Ovary (tissue), 9 donors: ENCODE measurements around the gene AKAP6. TPM values are rescaled to one million over a fixed set of nuclear protein-coding genes. Genes with fewer than 3 reads are reported as not detected.

Experiments used
- DNase-seq, 5 donors: peaks; one replicate each; pipeline ENCODE4 v3.0.0-alpha.2; 2019 to 2020
- H3K27ac ChIP-seq, 2 donors: fragments of 200-600 bp; one replicate each; pipeline versions ENCODE4 v1.5.1 to v1.8.0; 2019 to 2022
- H3K27me3 ChIP-seq: fragments of 200-600 bp; one replicate; pipeline ENCODE4 v1.8.0; 2022
- H3K36me3 ChIP-seq: fragments of 200-600 bp; sonication (generic); one replicate; pipeline ENCODE4 v1.5.1; 2019
- H3K4me1 ChIP-seq: one replicate; pipeline ENCODE4 v1.8.1; 2013; ENCODE audit warnings: mild to moderate bottlenecking, moderate library complexity; ENCODE audit not compliant: insufficient read depth
- H3K4me3 ChIP-seq: fragments of 200-600 bp; sonication (generic); one replicate; pipeline ENCODE4 v1.5.1; 2017
- H3K9me3 ChIP-seq, 2 donors: fragments of 200-600 bp in 1 of 2; sonication (generic) in 1 of 2; one replicate each; pipeline versions ENCODE4 v1.5.1 to v1.8.1; 2013 to 2019; ENCODE audit warnings: mild to moderate bottlenecking in 1 of 2, moderate library complexity in 1 of 2
- EP300 ChIP-seq: sonication (generic); formaldehyde crosslinking; IDR thresholded peaks from one replicate; pipeline ENCODE4 v1.6.1; 2017; ENCODE audit warnings: antibody characterized with exemption
- POLR2A ChIP-seq: fragments of 450-650 bp; IDR thresholded peaks from one replicate; pipeline ENCODE4 v1.6.1; 2017; ENCODE audit warnings: antibody characterized with exemption, mild to moderate bottlenecking, moderate library complexity
- WGBS, 3 donors: extraction: QIAGEN DNeasy Blood & Tissue Kit in 1 of 3; methylation state at CpG; one replicate each; pipeline versions ENCODE4 v1.1.5 to v1.1.7; 2013 to 2017; 5-methylcytosine and 5-hydroxymethylcytosine counted together
- intact Hi-C, 4 donors: fragments of 100-400 bp; cut with DNase I; formaldehyde crosslinking; loops; one replicate each; pipeline versions ENCODE4 v1.11.0 to v1.15.1; 2022 to 2023
- polyA plus RNA-seq, 2 donors: library from polyadenylated mRNA; stranded (reverse); fragments of 200-250 nt in 1 of 2; fragments of 350-450 nt in 1 of 2; fragmentation: Illumina TruSeq in 1 of 2; extraction: RNeasy Lipid Tissue Mini Kit (QIAGEN cat#74804) in 1 of 2; gene quantifications; one replicate each; pipeline ENCODE4 v1.2.3, GENCODE V29; 2013 to 2014
- total RNA-seq, 7 donors: library from RNA; depleted of rRNA in 2 of 7; stranded (reverse); fragments of >200 nt in 2 of 7; fragmentation: NEBNext Ultra II Directional in 3 of 7; extraction: Animal tissue kit (Norgen Biotek cat#: 25700) in 3 of 7; gene quantifications; one replicate each; pipeline versions ENCODE4 v1.1.0 to v1.2.4, GENCODE V29; 2016 to 2023
- TF ChIP-seq, protein P1 (sequence below), 3 donors: fragments of 450-650 bp in 2 of 3; fragments of 200-600 bp in 1 of 3; IDR thresholded peaks; one replicate each; pipeline versions ENCODE4 v1.5.1 to v1.8.0; 2016 to 2022; ENCODE audit warnings: antibody characterized with exemption in 3 of 3, mild to moderate bottlenecking in 1 of 3
- donor health status: DM: no; HTN: no; CAD: no; lungs with moderate emphysema.
- donor health status: DM: no; HTN: no; CAD: no.
- donor health status: Bipolar disorder and iron deficiency.
- donor health status: DM: yes; HTN: yes; CAD: no.
- donor health status: DM: no; HTN: no; CAD: no.
- donor health status: DM: yes; HTN: yes; CAD: no.

AKAP6 gene
- total and polyA plus RNA-seq, 9 donors: 2.3 to 13.1 (median 6.9) TPM

DNA sequence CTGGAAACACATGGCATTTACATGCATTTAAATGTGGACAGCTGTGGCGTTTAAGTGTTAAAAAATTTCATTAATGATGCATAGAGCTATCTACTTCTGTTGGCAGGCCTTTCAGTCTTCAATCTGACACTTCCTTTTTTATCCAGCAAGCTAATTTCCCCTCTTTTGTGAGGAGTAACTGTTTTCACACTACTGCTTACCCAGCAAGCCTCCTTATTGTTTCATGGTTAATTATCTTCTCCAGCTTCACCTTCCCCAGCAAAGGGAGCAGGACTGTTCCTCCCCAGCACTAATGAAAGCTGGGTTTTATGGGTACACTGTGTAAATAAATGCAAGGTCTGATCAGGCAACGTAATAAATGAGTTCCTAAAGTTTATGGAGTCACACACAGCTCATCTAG is 480.2 kb downstream of the AKAP6 start:
- H3K4me3 ChIP-seq: no peak overlapping the region
- 22 to 26% (median 23%) methylated on average over 2 of the region's 2 CpGs for WGBS, 3 donors

GRCh38 chr14:32813401-32813800 is 484.3 kb downstream of the AKAP6 start:
- Histone ChIP-seq H3K27me3 (no peaks in the 10 kb centered on the region), H3K4me3 (no peak overlapping the region), H3K9me3 (no peaks in the 10 kb centered on the region), H3K4me1 (no peaks in the 10 kb centered on the region), H3K27ac (no peak overlapping the region), H3K36me3 (no peaks in the 10 kb centered on the region)
- 7 to 20% (median 13%) methylated on average over 4 of the region's 4 CpGs for WGBS, 3 donors
- intact Hi-C loops: no loop called here
- no peak for DNase-seq
- TF ChIP-seq POLR2A (no peak), EP300 (no peak)

More for the DNA sequence above, 480.2 kb downstream of the AKAP6 start:
- intact Hi-C loops: no loop called here
- Histone ChIP-seq H3K36me3 (no peaks in the 10 kb centered on the region), H3K4me1 (no peaks in the 10 kb centered on the region), H3K9me3 (no peaks in the 10 kb centered on the region), H3K27me3 (no peaks in the 10 kb centered on the region), H3K27ac (no peak overlapping the region)
- TF ChIP-seq POLR2A: no peak
- TF ChIP-seq EP300: no peak
- TF ChIP-seq, protein P1, sequence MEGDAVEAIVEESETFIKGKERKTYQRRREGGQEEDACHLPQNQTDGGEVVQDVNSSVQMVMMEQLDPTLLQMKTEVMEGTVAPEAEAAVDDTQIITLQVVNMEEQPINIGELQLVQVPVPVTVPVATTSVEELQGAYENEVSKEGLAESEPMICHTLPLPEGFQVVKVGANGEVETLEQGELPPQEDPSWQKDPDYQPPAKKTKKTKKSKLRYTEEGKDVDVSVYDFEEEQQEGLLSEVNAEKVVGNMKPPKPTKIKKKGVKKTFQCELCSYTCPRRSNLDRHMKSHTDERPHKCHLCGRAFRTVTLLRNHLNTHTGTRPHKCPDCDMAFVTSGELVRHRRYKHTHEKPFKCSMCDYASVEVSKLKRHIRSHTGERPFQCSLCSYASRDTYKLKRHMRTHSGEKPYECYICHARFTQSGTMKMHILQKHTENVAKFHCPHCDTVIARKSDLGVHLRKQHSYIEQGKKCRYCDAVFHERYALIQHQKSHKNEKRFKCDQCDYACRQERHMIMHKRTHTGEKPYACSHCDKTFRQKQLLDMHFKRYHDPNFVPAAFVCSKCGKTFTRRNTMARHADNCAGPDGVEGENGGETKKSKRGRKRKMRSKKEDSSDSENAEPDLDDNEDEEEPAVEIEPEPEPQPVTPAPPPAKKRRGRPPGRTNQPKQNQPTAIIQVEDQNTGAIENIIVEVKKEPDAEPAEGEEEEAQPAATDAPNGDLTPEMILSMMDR (IDR thresholded peaks at IDR 0.05): no peak
- DNase-seq: no peak

DNA sequence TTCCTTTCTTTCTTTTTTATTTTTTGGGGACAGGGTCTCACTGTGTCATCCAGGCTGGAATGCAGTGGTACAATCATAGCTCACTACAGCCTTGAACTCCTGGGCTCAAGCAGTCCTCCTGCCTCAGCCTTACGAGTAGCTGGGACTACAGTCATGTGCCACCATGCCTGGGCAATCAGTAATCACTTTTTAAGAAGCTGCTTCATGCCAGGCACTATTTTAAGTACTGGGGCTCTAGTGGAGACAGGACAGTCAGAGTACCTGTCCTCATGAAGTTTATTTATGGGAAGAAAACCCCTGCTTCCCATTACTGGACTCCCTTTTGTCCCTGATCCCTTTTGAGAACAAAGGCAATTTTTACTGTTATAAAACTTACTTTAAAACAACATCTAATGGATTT is 485.6 kb downstream of the AKAP6 start:
- Histone ChIP-seq H3K9me3 (no peaks in the 10 kb centered on the region), H3K4me3 (no peak overlapping the region), H3K27me3 (no peaks in the 10 kb centered on the region), H3K36me3 (no peaks in the 10 kb centered on the region), H3K4me1 (no peaks in the 10 kb centered on the region), H3K27ac (no peak overlapping the region)
- intact Hi-C loops: no loop called here
- 90 to 100% (median 90%) methylated on average over 1 of the region's 1 CpG for WGBS, 3 donors
- TF ChIP-seq EP300 (no peak), POLR2A (no peak)
- TF ChIP-seq, protein P1 (IDR thresholded peaks at IDR 0.05): no peak
- DNase-seq: no peak

DNA sequence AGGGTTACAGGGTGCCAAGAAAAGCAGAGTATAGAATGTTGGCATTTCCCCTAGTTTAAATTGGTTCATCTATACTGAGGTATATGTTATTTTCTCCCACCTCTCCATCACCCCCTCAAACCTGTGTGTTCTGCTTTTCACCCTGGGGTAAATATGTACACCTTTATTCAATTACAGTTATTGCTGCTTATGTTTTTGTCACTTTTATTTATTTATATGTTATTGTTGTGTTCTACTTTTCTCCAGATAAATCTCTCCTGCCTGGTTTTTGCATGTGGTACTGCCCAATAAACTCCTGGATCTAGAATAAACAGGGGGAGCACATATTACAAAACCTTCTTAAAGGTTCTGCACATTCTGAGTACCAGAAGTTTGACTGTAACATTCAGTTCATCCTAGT is 487.5 kb downstream of the AKAP6 start:
- DNase-seq: no peak
- TF ChIP-seq POLR2A (no peak), EP300 (no peak)
- H3K4me1 ChIP-seq: peaks cover 3% of the 10 kb centered on the region
- no peaks in the 10 kb centered on the region for H3K27me3 ChIP-seq
- H3K27ac ChIP-seq: no peak overlapping the region
- no peak overlapping the region for H3K4me3 ChIP-seq
- intact Hi-C loops: no loop called here
- H3K9me3 ChIP-seq: no peaks in the 10 kb centered on the region
- H3K36me3 ChIP-seq: no peaks in the 10 kb centered on the region

DNA sequence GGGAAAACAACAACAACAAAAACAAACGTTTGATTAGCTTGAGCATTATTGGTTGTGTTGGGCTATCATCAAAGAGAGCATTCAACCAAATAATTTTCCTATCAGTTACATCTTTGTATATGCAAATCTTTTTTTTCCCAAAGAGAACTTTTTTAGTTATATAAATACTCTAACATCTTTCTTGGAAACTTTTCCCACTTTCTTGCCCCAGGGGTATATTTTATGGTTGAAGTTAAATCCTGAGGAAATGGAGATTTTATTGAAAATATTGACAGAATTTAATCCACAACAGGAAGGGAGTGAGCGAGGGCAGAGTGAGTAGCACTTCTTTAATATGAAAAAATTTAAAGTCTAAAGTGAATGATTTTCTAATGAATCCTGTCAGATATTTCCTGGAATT is 488.7 kb downstream of the AKAP6 start:
- Histone ChIP-seq H3K36me3 (no peaks in the 10 kb centered on the region), H3K4me3 (no peak overlapping the region), H3K9me3 (no peaks in the 10 kb centered on the region), H3K27ac (no peak overlapping the region), H3K4me1 (peaks cover 3% of the 10 kb centered on the region), H3K27me3 (no peaks in the 10 kb centered on the region)
- no peak for TF ChIP-seq POLR2A
- no peak for TF ChIP-seq EP300
- TF ChIP-seq, protein P1 (IDR thresholded peaks at IDR 0.05): no peak
- 62 to 71% (median 67%) methylated on average over 2 of the region's 2 CpGs for WGBS, 3 donors
- DNase-seq: no peak
- intact Hi-C loops: no loop called here

GRCh38 chr14:32818581-32818980 is 489.5 kb downstream of the AKAP6 start:
- Histone ChIP-seq H3K36me3 (no peaks in the 10 kb centered on the region), H3K27ac (no peak overlapping the region), H3K4me3 (no peak overlapping the region), H3K27me3 (no peaks in the 10 kb centered on the region), H3K9me3 (no peaks in the 10 kb centered on the region), H3K4me1 (peaks cover 3% of the 10 kb centered on the region)
- intact Hi-C loops: no loop called here
- 89 to 93% (median 93%) methylated on average over 4 of the region's 4 CpGs for WGBS, 3 donors
- no peak for DNase-seq
- TF ChIP-seq POLR2A (no peak), EP300 (no peak)
- TF ChIP-seq, protein P1 (IDR thresholded peaks at IDR 0.05): no peak
